ENCODE measurements around the gene ZPBP2.
"Not testable (repeated sequence)": the region's sequence is repeated elsewhere in the genome, so short reads cannot be mapped to it uniquely, and the experiment has no call there.

The ZPBP2 gene

DNA sequence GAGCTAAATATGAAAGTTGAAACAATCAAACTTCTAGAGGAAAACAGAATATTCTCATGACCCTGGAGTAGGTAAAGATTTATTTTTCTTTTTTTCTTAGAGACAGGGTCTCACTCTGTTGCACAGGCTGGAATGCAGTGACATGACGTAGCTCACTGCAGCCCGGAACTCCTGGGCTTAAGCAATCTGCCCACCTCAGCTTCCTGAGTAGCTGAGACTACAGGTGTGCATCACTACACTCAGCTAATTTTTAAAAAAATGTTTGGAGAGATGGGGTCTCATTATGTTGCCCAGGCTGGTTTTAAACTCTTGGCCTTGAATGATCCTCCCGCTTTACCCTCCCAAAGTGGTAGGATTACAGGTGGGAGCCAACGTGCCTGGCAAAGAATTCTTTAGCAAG is 19.4 kb upstream of the ZPBP2 start:
- H3K4me3 ChIP-seq (ENCODE audit: low read depth, low read length), result no peak overlapping the region
- ChIA-PET POLR2A (no interaction called here), CTCF (interaction anchor here (0.8 to 1.7 kb wide), 3 partner anchors 13 to 227 kb away, joined by 4 read pairs; no protein-coding TSS in a partner anchor)
- H3K36me3 ChIP-seq (ENCODE audit: control insufficient read depth in 2 of 2, insufficient read depth in 1 of 2, low read length in 2 of 2), result no peaks in the 10 kb centered on the region; a peak in 1 of 3 replicates
- no peaks in the 10 kb centered on the region for H3K9me3 ChIP-seq (ENCODE audit: control insufficient read depth, insufficient read depth, low read depth, low read length)
- H3K4me1 ChIP-seq (ENCODE audit: control insufficient read depth, insufficient read depth, low read length), result peaks cover 25% of the 10 kb centered on the region
- TF ChIP-seq, protein P1, sequence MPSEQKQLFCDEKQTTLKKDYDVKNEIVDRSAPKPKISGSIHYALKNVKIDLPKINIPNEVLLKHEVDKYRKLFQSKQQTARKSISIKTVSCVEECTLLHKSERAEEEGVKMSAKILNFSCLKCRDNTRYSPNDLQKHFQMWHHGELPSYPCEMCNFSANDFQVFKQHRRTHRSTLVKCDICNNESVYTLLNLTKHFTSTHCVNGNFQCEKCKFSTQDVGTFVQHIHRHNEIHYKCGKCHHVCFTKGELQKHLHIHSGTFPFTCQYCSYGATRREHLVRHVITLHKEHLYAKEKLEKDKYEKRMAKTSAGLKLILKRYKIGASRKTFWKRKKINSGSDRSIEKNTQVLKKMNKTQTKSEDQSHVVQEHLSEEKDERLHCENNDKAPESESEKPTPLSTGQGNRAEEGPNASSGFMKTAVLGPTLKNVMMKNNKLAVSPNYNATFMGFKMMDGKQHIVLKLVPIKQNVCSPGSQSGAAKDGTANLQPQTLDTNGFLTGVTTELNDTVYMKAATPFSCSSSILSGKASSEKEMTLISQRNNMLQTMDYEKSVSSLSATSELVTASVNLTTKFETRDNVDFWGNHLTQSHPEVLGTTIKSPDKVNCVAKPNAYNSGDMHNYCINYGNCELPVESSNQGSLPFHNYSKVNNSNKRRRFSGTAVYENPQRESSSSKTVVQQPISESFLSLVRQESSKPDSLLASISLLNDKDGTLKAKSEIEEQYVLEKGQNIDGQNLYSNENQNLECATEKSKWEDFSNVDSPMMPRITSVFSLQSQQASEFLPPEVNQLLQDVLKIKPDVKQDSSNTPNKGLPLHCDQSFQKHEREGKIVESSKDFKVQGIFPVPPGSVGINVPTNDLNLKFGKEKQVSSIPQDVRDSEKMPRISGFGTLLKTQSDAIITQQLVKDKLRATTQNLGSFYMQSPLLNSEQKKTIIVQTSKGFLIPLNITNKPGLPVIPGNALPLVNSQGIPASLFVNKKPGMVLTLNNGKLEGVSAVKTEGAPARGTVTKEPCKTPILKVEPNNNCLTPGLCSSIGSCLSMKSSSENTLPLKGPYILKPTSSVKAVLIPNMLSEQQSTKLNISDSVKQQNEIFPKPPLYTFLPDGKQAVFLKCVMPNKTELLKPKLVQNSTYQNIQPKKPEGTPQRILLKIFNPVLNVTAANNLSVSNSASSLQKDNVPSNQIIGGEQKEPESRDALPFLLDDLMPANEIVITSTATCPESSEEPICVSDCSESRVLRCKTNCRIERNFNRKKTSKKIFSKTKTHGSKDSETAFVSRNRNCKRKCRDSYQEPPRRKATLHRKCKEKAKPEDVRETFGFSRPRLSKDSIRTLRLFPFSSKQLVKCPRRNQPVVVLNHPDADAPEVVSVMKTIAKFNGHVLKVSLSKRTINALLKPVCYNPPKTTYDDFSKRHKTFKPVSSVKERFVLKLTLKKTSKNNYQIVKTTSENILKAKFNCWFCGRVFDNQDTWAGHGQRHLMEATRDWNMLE (tag by site-specific recombination; conservative IDR thresholded peaks at IDR 0.05; ENCODE audit: low read depth), result no peak
- TF ChIP-seq ZNF501 (tag by site-specific recombination; IDR thresholded peaks at IDR 0.05), result no peak
- no peak for TF ChIP-seq KLF16 (tag by site-specific recombination; IDR thresholded peaks at IDR 0.05)
- no peak for TF ChIP-seq KLF8 (tag by site-specific recombination; IDR thresholded peaks at IDR 0.05)
- no peak for TF ChIP-seq SP7 (tag by site-specific recombination; IDR thresholded peaks at IDR 0.05)
- no peak for TF ChIP-seq HIC1 (tag by site-specific recombination; IDR thresholded peaks at IDR 0.05)
- no peak for TF ChIP-seq ZNF521 (tag by site-specific recombination; IDR thresholded peaks at IDR 0.05)
- TF ChIP-seq SCRT1 (tag by site-specific recombination; IDR thresholded peaks at IDR 0.05; ENCODE audit: borderline replicate concordance), result no peak
- TF ChIP-seq ZNF76 (tag by site-specific recombination; IDR thresholded peaks at IDR 0.05; ENCODE audit: borderline replicate concordance, low read depth), result no peak
- TF ChIP-seq ZNF324 (tag by site-specific recombination; IDR thresholded peaks at IDR 0.05), result no peak
- no peak for TF ChIP-seq REPIN1 (tag by site-specific recombination; IDR thresholded peaks at IDR 0.05; ENCODE audit: low read depth)
- no peak overlapping the region for H3K27ac ChIP-seq (ENCODE audit: extremely low read depth, low read depth, low read length)

DNA sequence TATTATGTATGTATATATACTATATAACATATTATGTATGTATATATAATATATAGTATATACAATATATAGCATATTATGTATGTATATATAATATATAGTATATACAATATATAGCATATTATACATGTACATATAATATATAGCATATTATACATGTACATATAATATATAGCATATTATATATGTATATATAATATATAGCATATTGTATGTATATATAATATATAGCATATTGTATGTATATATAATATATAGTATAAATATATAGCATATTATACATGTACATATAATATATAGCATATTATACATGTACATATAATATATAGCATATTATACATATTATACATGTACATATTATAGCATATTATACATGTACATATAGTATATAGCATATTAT is 17.8 kb upstream of the ZPBP2 start:
- H3K9me3 ChIP-seq (ENCODE audit: control insufficient read depth, insufficient read depth, low read depth, low read length); H3K36me3 ChIP-seq (ENCODE audit: control insufficient read depth in 2 of 2, insufficient read depth in 1 of 2, low read length in 2 of 2); CTCF ChIA-PET; H3K4me3 ChIP-seq (ENCODE audit: low read depth, low read length); H3K27ac ChIP-seq (ENCODE audit: extremely low read depth, low read depth, low read length); POLR2A ChIA-PET: not testable (repeated sequence)
- TF ChIP-seq ZNF623 (tag by site-specific recombination; IDR thresholded peaks at IDR 0.05), result 0 out of 2 replicates have a peak, but pooled peaks have one; percentile 10
- H3K4me1 ChIP-seq (ENCODE audit: control insufficient read depth, insufficient read depth, low read length), result peaks cover 27% of the 10 kb centered on the region

DNA sequence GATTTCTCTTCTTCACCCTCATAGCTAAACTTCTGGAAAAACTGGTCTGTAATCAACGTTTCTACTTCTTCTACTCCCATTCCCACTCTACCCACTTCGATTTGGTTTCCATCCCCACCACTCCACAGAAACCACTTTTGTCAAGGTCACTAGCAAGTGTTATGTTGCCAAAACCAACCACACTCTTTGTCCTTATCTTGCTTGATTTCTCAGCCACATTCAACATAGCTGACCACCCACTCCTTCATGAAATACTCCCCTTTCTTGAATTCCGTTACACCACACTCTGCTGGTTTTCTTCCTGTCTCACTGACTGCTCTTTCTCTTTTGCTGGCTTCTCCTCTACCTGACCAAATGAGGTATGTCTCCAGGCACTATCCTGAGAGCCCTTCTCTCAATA is 15.8 kb upstream of the ZPBP2 start:
- TF ChIP-seq EGR2 (tag by site-specific recombination; IDR thresholded peaks at IDR 0.05; ENCODE audit: low read depth) (peak; percentile 56), ZNF785 (tag by site-specific recombination; IDR thresholded peaks at IDR 0.05) (no peak), ZNF146 (tag by site-specific recombination; IDR thresholded peaks at IDR 0.05) (no peak), ZFHX2 (tag by site-specific recombination; conservative IDR thresholded peaks at IDR 0.05) (peak; percentile 63), ZNF157 (tag by site-specific recombination; IDR thresholded peaks at IDR 0.05) (no peak), ZNF335 (tag by site-specific recombination; conservative IDR thresholded peaks at IDR 0.05) (no peak), ZNF585B (tag by site-specific recombination; IDR thresholded peaks at IDR 0.05) (no peak)
- TF ChIP-seq, protein P2, sequence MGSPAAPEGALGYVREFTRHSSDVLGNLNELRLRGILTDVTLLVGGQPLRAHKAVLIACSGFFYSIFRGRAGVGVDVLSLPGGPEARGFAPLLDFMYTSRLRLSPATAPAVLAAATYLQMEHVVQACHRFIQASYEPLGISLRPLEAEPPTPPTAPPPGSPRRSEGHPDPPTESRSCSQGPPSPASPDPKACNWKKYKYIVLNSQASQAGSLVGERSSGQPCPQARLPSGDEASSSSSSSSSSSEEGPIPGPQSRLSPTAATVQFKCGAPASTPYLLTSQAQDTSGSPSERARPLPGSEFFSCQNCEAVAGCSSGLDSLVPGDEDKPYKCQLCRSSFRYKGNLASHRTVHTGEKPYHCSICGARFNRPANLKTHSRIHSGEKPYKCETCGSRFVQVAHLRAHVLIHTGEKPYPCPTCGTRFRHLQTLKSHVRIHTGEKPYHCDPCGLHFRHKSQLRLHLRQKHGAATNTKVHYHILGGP (tag by site-specific recombination; IDR thresholded peaks at IDR 0.05), result no peak
- Histone ChIP-seq H3K27ac (ENCODE audit: extremely low read depth, low read depth, low read length) (no peak overlapping the region), H3K4me3 (ENCODE audit: low read depth, low read length) (no peak overlapping the region), H3K9me3 (ENCODE audit: control insufficient read depth, insufficient read depth, low read depth, low read length) (no peaks in the 10 kb centered on the region), H3K36me3 (ENCODE audit: control insufficient read depth in 2 of 2, insufficient read depth in 1 of 2, low read length in 2 of 2) (no peaks in the 10 kb centered on the region; a peak in 1 of 3 replicates), H3K4me1 (ENCODE audit: control insufficient read depth, insufficient read depth, low read length) (peaks cover 18% of the 10 kb centered on the region)
- CTCF ChIA-PET, result no interaction called here
- POLR2A ChIA-PET, result no interaction called here
